ENCODE results near the gene SUGCT.

The SUGCT gene

GRCh38 chr7:40276061-40276460, 141.3 kb downstream of the SUGCT start:
- no peaks in the 10 kb centered on the region for H3K79me2 ChIP-seq (ENCODE audit: low read length)
- H3K4me3 ChIP-seq (ENCODE audit: low read length), result no peak overlapping the region
- H3K27ac ChIP-seq (ENCODE audit: low read length), result peak overlapping the region; percentile 1; the same call in 1 of the 2 replicates
- H3K9me3 ChIP-seq (ENCODE audit: insufficient read depth, low read length), result no peaks in the 10 kb centered on the region
- H3K4me2 ChIP-seq (ENCODE audit: low read length), result 0 out of 2 replicates have a peak overlapping the region, but pooled peaks have one; percentile 13
- H4K20me1 ChIP-seq (ENCODE audit: insufficient read depth, low read length), result no peaks in the 10 kb centered on the region
- no peak for TF ChIP-seq CTCF (IDR thresholded peaks at IDR 0.05; ENCODE audit: low read depth, low read length)
- TF ChIP-seq EZH2phosphoT487 (IDR thresholded peaks at IDR 0.05; ENCODE audit: low read depth), result no peak
- no peak overlapping the region for H2AFZ ChIP-seq (ENCODE audit: low read depth, low read length)
- peaks cover 11% of the 10 kb centered on the region for H3K4me1 ChIP-seq (ENCODE audit: low read length)
- H3K27me3 ChIP-seq (ENCODE audit: low read depth, low read length), result no peaks in the 10 kb centered on the region
- H3K36me3 ChIP-seq (replicated peaks; ENCODE audit: low read depth, low read length), result no peaks in the 10 kb centered on the region
- no peak overlapping the region for H3K9ac ChIP-seq (ENCODE audit: low read length)

GRCh38 chr7:40279991-40280390, 145.2 kb downstream of the SUGCT start:
- H3K9me3 ChIP-seq (ENCODE audit: insufficient read depth, low read length), result no peaks in the 10 kb centered on the region
- H3K4me3 ChIP-seq (ENCODE audit: low read length), result no peak overlapping the region
- no peak overlapping the region for H3K27ac ChIP-seq (ENCODE audit: low read length)
- peaks cover 11% of the 10 kb centered on the region for H3K4me1 ChIP-seq (ENCODE audit: low read length)
- no peaks in the 10 kb centered on the region for H4K20me1 ChIP-seq (ENCODE audit: insufficient read depth, low read length)
- no peak overlapping the region for H3K4me2 ChIP-seq (ENCODE audit: low read length)
- no peak for TF ChIP-seq EZH2phosphoT487 (IDR thresholded peaks at IDR 0.05; ENCODE audit: low read depth)
- TF ChIP-seq CTCF (IDR thresholded peaks at IDR 0.05; ENCODE audit: low read depth, low read length), result no peak
- no peak overlapping the region for H3K9ac ChIP-seq (ENCODE audit: low read length)
- H3K27me3 ChIP-seq (ENCODE audit: low read depth, low read length), result no peaks in the 10 kb centered on the region
- no peaks in the 10 kb centered on the region for H3K79me2 ChIP-seq (ENCODE audit: low read length)
- H2AFZ ChIP-seq (ENCODE audit: low read depth, low read length), result no peak overlapping the region
- no peaks in the 10 kb centered on the region for H3K36me3 ChIP-seq (replicated peaks; ENCODE audit: low read depth, low read length)

- H3K4me1 ChIP-seq (ENCODE audit: low read length), result no peaks in the 10 kb centered on the region
- no peak overlapping the region for H3K9ac ChIP-seq (ENCODE audit: low read length)
- no peaks in the 10 kb centered on the region for H3K36me3 ChIP-seq (replicated peaks; ENCODE audit: low read depth, low read length)
- H3K4me3 ChIP-seq (ENCODE audit: low read length), result no peak overlapping the region
- H4K20me1 ChIP-seq (ENCODE audit: insufficient read depth, low read length), result no peaks in the 10 kb centered on the region
- H3K9me3 ChIP-seq (ENCODE audit: insufficient read depth, low read length), result no peaks in the 10 kb centered on the region
- no peak overlapping the region for H2AFZ ChIP-seq (ENCODE audit: low read depth, low read length)
- no peaks in the 10 kb centered on the region for H3K27me3 ChIP-seq (ENCODE audit: low read depth, low read length)
- no peak overlapping the region for H3K4me2 ChIP-seq (ENCODE audit: low read length)
- H3K79me2 ChIP-seq (ENCODE audit: low read length), result no peaks in the 10 kb centered on the region
- no peak overlapping the region for H3K27ac ChIP-seq (ENCODE audit: low read length)
- TF ChIP-seq CTCF (IDR thresholded peaks at IDR 0.05; ENCODE audit: low read depth, low read length) (no peak), EZH2phosphoT487 (IDR thresholded peaks at IDR 0.05; ENCODE audit: low read depth) (no peak)
Measured at GRCh38 chr7:40282858-40283257, 148.1 kb downstream of the SUGCT start.

- no peaks in the 10 kb centered on the region for H3K79me2 ChIP-seq (ENCODE audit: low read length)
- no peaks in the 10 kb centered on the region for H3K9me3 ChIP-seq (ENCODE audit: insufficient read depth, low read length)
- no peaks in the 10 kb centered on the region for H4K20me1 ChIP-seq (ENCODE audit: insufficient read depth, low read length)
- no peak overlapping the region for H3K27ac ChIP-seq (ENCODE audit: low read length)
- no peaks in the 10 kb centered on the region for H3K27me3 ChIP-seq (ENCODE audit: low read depth, low read length)
- H3K4me2 ChIP-seq (ENCODE audit: low read length), result no peak overlapping the region
- H2AFZ ChIP-seq (ENCODE audit: low read depth, low read length), result no peak overlapping the region
- no peaks in the 10 kb centered on the region for H3K36me3 ChIP-seq (replicated peaks; ENCODE audit: low read depth, low read length)
- H3K4me1 ChIP-seq (ENCODE audit: low read length), result 0 out of 2 replicates have a peak, but pooled peaks cover 5% of the 10 kb centered on the region
- TF ChIP-seq CTCF (IDR thresholded peaks at IDR 0.05; ENCODE audit: low read depth, low read length) (no peak), EZH2phosphoT487 (IDR thresholded peaks at IDR 0.05; ENCODE audit: low read depth) (no peak)
- no peak overlapping the region for H3K9ac ChIP-seq (ENCODE audit: low read length)
- H3K4me3 ChIP-seq (ENCODE audit: low read length), result no peak overlapping the region
Measured at GRCh38 chr7:40283391-40283790, 148.6 kb downstream of the SUGCT start.
